Neuronal stem cell (in vitro differentiated cells): ENCODE results near the gene C6orf58.

ENCODE experiments used
- DNase-seq: peaks from one replicate; pipeline ENCODE4 v3.0.0-alpha.2; 2013; ENCODE audit warnings: low spot score
- H2AFZ ChIP-seq: one replicate; pipeline ENCODE4 v1.6.1; 2013; ENCODE audit warnings: mild to moderate bottlenecking, low read length, inconsistent platforms
- H2AK5ac ChIP-seq: 2 replicates; pipeline ENCODE4 v1.6.1; 2013; ENCODE audit warnings: low read depth, mild to moderate bottlenecking, inconsistent platforms, low read length, moderate library complexity, mixed read lengths
- H2BK120ac ChIP-seq: 2 replicates; pipeline ENCODE4 v1.6.1; 2013; ENCODE audit warnings: low read depth, mild to moderate bottlenecking, inconsistent platforms, low read length, moderate library complexity, mixed read lengths
- H2BK12ac ChIP-seq: one replicate; pipeline ENCODE4 v1.6.1; 2013; ENCODE audit warnings: low read length, inconsistent platforms
- H2BK15ac ChIP-seq: 2 replicates; pipeline ENCODE4 v1.6.1; 2013; ENCODE audit warnings: mild to moderate bottlenecking, low read length, inconsistent platforms, mixed read lengths
- H2BK5ac ChIP-seq: one replicate; pipeline ENCODE4 v1.6.1; 2013; ENCODE audit warnings: inconsistent platforms, mild to moderate bottlenecking, low read length, moderate library complexity
- H3K14ac ChIP-seq: one replicate; pipeline ENCODE4 v1.6.1; 2013; ENCODE audit warnings: low read length, inconsistent platforms
- H3K18ac ChIP-seq: 2 replicates; pipeline ENCODE4 v1.6.1; 2013; ENCODE audit warnings: low read length, inconsistent platforms
- H3K23ac ChIP-seq: 2 replicates; pipeline ENCODE4 v1.6.1; 2013; ENCODE audit warnings: low read depth, mild to moderate bottlenecking, mixed read lengths, low read length, inconsistent platforms; ENCODE audit not compliant: poor library complexity
- H3K27ac ChIP-seq: replicated peaks from 3 replicates; pipeline ENCODE4 v1.5.1; 2013; ENCODE audit warnings: low read length, inconsistent platforms
- H3K27me3 ChIP-seq, 3 experiments: 2 replicates each; pipeline ENCODE4 v1.6.1; 2013; ENCODE audit warnings: low read length in 3 of 3, mild to moderate bottlenecking in 2 of 3, inconsistent platforms in 1 of 3, low read depth in 1 of 3, mixed read lengths in 1 of 3, moderate library complexity in 1 of 3; ENCODE audit not compliant: control insufficient read depth in 3 of 3, insufficient read depth in 3 of 3
- H3K36me3 ChIP-seq, 2 donors: replicated peaks in 1 of 2; 2 replicates each; pipeline ENCODE4 v1.6.1; 2013; ENCODE audit warnings: low read length in 2 of 2; ENCODE audit not compliant: control insufficient read depth in 2 of 2, insufficient read depth in 2 of 2
- H3K4ac ChIP-seq: 2 replicates; pipeline ENCODE4 v1.6.1; 2013; ENCODE audit warnings: inconsistent platforms, mild to moderate bottlenecking, low read length, moderate library complexity
- H3K4me1 ChIP-seq, 2 donors: 1 replicate in 1 of 2; 2 replicates in 1 of 2; pipeline ENCODE4 v1.6.1; 2013; ENCODE audit warnings: low read length in 2 of 2, low read depth in 1 of 2; ENCODE audit not compliant: control insufficient read depth in 2 of 2, insufficient read depth in 1 of 2
- H3K4me2 ChIP-seq: one replicate; pipeline ENCODE4 v1.6.1; 2013; ENCODE audit warnings: mild to moderate bottlenecking, low read length, inconsistent platforms; ENCODE audit not compliant: insufficient read depth, poor library complexity, severe bottlenecking
- H3K4me3 ChIP-seq, 2 donors: 2 replicates each; pipeline ENCODE4 v1.5.1; 2013; ENCODE audit warnings: low read length in 2 of 2, mild to moderate bottlenecking in 2 of 2, inconsistent platforms in 1 of 2, moderate library complexity in 1 of 2
- H3K79me1 ChIP-seq: one replicate; pipeline ENCODE4 v1.6.1; 2013; ENCODE audit warnings: low read depth, mild to moderate bottlenecking, inconsistent platforms, low read length, moderate library complexity
- H3K9ac ChIP-seq: one replicate; pipeline ENCODE4 v1.6.1; 2013; ENCODE audit warnings: mild to moderate bottlenecking, low read depth, low read length, inconsistent platforms; ENCODE audit not compliant: poor library complexity
- H3K9me3 ChIP-seq, 2 donors: replicated peaks in 1 of 2; 2 replicates each; pipeline versions ENCODE3 to v1.6.1; 2013; ENCODE audit warnings: low read length in 2 of 2, mild to moderate bottlenecking in 2 of 2, inconsistent platforms in 1 of 2, low read depth in 1 of 2, mixed read lengths in 1 of 2, moderate library complexity in 1 of 2; ENCODE audit not compliant: control insufficient read depth in 2 of 2, insufficient read depth in 1 of 2
- H4K8ac ChIP-seq: one replicate; pipeline ENCODE4 v1.6.1; 2013; ENCODE audit warnings: low read depth, mild to moderate bottlenecking, inconsistent platforms, low read length, moderate library complexity
- H4K91ac ChIP-seq: one replicate; pipeline ENCODE4 v1.6.1; 2013; ENCODE audit warnings: low read length, low read depth, mild to moderate bottlenecking, inconsistent platforms; ENCODE audit not compliant: poor library complexity
- WGBS, 2 donors: extraction: QIAGEN DNeasy Blood & Tissue Kit; methylation state at CpG; one replicate each; pipeline ENCODE4 v1.1.7; 2013; ENCODE audit warnings: missing lambda C conversion rate in 2 of 2, mixed read lengths in 1 of 2; ENCODE audit not compliant: insufficient read length in 2 of 2, insufficient replicate concordance in 1 of 2; ENCODE audit errors: extremely low coverage in 2 of 2; 5-methylcytosine and 5-hydroxymethylcytosine counted together

C6orf58 gene

GRCh38 chr6:127554435-127555006 lies 22.5 kb upstream of the C6orf58 start:
- no peak overlapping the region for H2BK5ac ChIP-seq
- no peak overlapping the region for H4K8ac ChIP-seq
- H3K4ac ChIP-seq = no peak overlapping the region
- no peak overlapping the region for H3K4me3 ChIP-seq
- no peak overlapping the region for H3K4me2 ChIP-seq
- H3K4me1 ChIP-seq = no peaks in the 10 kb centered on the region
- H2BK15ac ChIP-seq = no peak overlapping the region
- H3K9ac ChIP-seq = no peak overlapping the region
- H3K14ac ChIP-seq = no peak overlapping the region
- H2AFZ ChIP-seq = no peak overlapping the region
- no peak overlapping the region for H2BK120ac ChIP-seq
- no peaks in the 10 kb centered on the region for H3K36me3 ChIP-seq
- no peaks in the 10 kb centered on the region for H3K27me3 ChIP-seq
- WGBS, 2 donors = no CpG with 5 or more reads among the region's 2 CpGs
- no peak overlapping the region for H3K27ac ChIP-seq
- no peak overlapping the region for H2AK5ac ChIP-seq
- H2BK12ac ChIP-seq = no peak overlapping the region
- no peak overlapping the region for H3K23ac ChIP-seq
- no peaks in the 10 kb centered on the region for H3K79me1 ChIP-seq
- peak; percentile 14 for DNase-seq
- no peak overlapping the region for H4K91ac ChIP-seq
- H3K18ac ChIP-seq = no peak overlapping the region
- H3K9me3 ChIP-seq = no peaks in the 10 kb centered on the region

GRCh38 chr6:127561660-127562059 lies 15.3 kb upstream of the C6orf58 start:
- no peaks in the 10 kb centered on the region for H3K4me1 ChIP-seq
- H2BK12ac ChIP-seq = no peak overlapping the region
- no peak overlapping the region for H2BK15ac ChIP-seq
- H3K23ac ChIP-seq = no peak overlapping the region
- H3K9me3 ChIP-seq = no peaks in the 10 kb centered on the region
- H3K18ac ChIP-seq = no peak overlapping the region
- H2BK120ac ChIP-seq = no peak overlapping the region
- H2BK5ac ChIP-seq = no peak overlapping the region
- no peak overlapping the region for H4K91ac ChIP-seq
- H3K36me3 ChIP-seq = no peaks in the 10 kb centered on the region
- H3K14ac ChIP-seq = no peak overlapping the region
- no peak overlapping the region for H3K4me3 ChIP-seq
- H3K9ac ChIP-seq = no peak overlapping the region
- H4K8ac ChIP-seq = no peak overlapping the region
- no peak overlapping the region for H2AK5ac ChIP-seq
- WGBS, 2 donors = no CpG with 5 or more reads among the region's 1 CpG
- no peak overlapping the region for H3K27ac ChIP-seq
- H3K4me2 ChIP-seq = no peak overlapping the region
- no peak overlapping the region for H3K4ac ChIP-seq
- H3K79me1 ChIP-seq = no peaks in the 10 kb centered on the region
- no peaks in the 10 kb centered on the region for H3K27me3 ChIP-seq
- H2AFZ ChIP-seq = no peak overlapping the region
- DNase-seq = no peak

GRCh38 chr6:127564761-127565160 lies 12.2 kb upstream of the C6orf58 start:
- Histone ChIP-seq H3K4me1 (no peaks in the 10 kb centered on the region), H3K36me3 (no peaks in the 10 kb centered on the region), H3K18ac (no peak overlapping the region), H4K8ac (no peak overlapping the region), H3K27me3 (no peaks in the 10 kb centered on the region), H3K23ac (no peak overlapping the region), H3K79me1 (no peaks in the 10 kb centered on the region), H3K9me3 (no peaks in the 10 kb centered on the region), H3K4me3 (no peak overlapping the region), H3K14ac (no peak overlapping the region), H2BK15ac (no peak overlapping the region), H3K4me2 (no peak overlapping the region), H3K4ac (no peak overlapping the region), H2AK5ac (no peak overlapping the region), H2BK120ac (no peak overlapping the region), H2AFZ (no peak overlapping the region), H2BK12ac (no peak overlapping the region), H3K27ac (no peak overlapping the region), H2BK5ac (no peak overlapping the region), H4K91ac (no peak overlapping the region), H3K9ac (no peak overlapping the region)
- no CpG with 5 or more reads among the region's 3 CpGs for WGBS, 2 donors
- no peak for DNase-seq

- H3K27ac ChIP-seq = no peak overlapping the region
- H2BK120ac ChIP-seq = no peak overlapping the region
- no peaks in the 10 kb centered on the region for H3K27me3 ChIP-seq
- no peak overlapping the region for H2AK5ac ChIP-seq
- H4K8ac ChIP-seq = no peak overlapping the region
- no peak overlapping the region for H2BK12ac ChIP-seq
- H2BK5ac ChIP-seq = no peak overlapping the region
- no peak overlapping the region for H3K4me2 ChIP-seq
- no peak overlapping the region for H3K4ac ChIP-seq
- no peak overlapping the region for H4K91ac ChIP-seq
- no peak overlapping the region for H3K23ac ChIP-seq
- no peaks in the 10 kb centered on the region for H3K9me3 ChIP-seq
- H2BK15ac ChIP-seq = no peak overlapping the region
- H3K4me3 ChIP-seq = no peak overlapping the region
- no peaks in the 10 kb centered on the region for H3K79me1 ChIP-seq
- DNase-seq = no peak
- no peaks in the 10 kb centered on the region for H3K4me1 ChIP-seq
- H3K14ac ChIP-seq = no peak overlapping the region
- no peak overlapping the region for H3K9ac ChIP-seq
- no peaks in the 10 kb centered on the region for H3K36me3 ChIP-seq
- H3K18ac ChIP-seq = no peak overlapping the region
- no peak overlapping the region for H2AFZ ChIP-seq
These were observed 10.9 kb upstream of the C6orf58 start for GRCh38 chr6:127566119-127566518.
